NCI-H187 treated with DMSO at 0.1 percent for 48 hours (cell line): ENCODE data around the gene NPHP1.
A peak's percentile ranks its signal among the peaks of the same experiment; 100 is the strongest.
"Not testable (repeated sequence)": the region's sequence is repeated elsewhere in the genome, so short reads cannot be mapped to it uniquely, and the experiment has no call there.

Source experiments
- DNase-seq: peaks from one replicate; lab custom pipeline; 2025; lab: John Stamatoyannopoulos, UW

The NPHP1 gene

DNA sequence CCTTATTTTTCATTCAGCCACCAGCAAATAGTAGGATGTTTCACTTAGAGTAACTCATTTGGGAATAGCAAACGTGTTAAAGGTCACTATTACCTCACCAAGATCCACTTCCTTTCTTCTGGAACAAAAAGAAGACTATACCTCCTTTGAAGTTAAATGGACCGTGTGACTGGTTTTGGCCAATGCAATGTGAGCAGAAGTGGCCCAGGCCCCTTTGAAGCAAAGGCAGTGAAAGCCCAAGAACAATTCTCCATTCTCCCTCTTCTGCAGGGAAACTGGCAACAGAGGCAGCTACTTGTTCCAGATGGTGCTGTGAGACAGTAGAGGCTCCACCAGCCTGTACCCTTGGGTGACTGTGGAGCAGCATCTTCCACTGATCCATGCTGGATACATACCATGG lies 77.9 kb downstream of the NPHP1 start:
- peak; percentile 27 for DNase-seq

DNA sequence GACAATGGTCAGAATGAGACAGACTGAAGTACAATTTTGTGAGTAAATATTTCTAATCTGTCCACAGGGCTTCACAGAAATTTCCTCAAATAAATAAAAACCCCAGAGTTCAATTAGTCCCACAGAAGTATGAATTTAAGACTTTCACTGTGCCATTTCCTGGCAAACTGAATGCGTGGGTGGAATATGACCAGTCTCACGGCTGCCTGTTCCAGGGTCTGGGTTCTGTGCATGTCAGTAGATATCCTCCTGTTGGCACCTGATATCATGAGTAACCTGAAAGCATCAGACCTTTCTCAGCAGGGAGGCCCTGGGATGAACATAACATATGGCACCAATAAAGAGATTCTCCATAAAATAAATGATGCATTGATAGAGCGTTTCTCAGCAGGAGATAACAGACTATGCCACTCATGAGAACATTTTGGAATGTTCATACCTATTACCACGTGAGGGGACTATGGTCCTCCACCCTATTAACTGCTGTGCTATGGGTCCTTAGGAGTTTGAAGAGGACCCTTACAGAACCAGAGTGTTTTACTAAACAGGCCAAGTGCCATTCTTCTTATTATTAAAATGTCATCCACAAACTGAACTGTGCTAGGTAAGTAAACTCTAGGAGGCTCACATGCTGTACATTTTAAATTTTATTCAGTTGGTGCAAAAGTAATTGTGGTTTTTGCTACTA lies 78.6 kb downstream of the NPHP1 start:
- peak; percentile 82 for DNase-seq

DNA sequence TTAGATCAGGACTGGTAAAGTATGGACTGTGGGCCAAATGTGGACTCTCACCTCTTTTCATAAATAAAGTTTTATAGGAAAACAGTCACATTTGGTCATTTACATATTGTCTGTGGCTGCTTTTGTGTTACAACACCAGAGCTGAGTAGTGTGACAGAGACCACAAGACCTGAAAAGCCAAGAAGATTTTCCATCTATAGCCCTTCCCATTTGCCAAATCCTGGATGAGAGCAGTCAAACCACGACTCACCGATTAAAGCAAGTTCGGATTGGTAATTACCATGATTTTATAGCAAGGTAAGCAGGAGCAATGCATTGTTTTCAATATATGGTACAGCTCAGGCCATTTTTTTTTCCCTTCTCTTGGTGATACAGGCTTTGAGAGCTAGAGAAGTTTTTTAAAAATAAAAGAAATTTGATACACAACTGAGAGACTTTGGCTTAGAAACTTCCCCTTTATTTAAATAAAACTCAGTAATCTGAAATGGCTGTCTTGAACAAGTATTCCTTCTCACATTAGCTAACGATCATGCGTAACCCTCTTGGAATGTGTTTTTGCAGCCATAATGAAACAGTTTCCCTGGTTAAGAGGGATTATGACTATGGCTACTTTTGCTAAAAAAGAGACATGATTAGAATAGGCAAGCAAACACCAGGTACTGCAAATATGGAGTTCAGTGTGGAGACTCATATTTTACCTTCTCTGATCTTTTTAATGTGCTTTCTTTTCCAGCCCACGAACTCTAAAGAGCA lies 79.7 kb downstream of the NPHP1 start:
- DNase-seq: no peak

DNA sequence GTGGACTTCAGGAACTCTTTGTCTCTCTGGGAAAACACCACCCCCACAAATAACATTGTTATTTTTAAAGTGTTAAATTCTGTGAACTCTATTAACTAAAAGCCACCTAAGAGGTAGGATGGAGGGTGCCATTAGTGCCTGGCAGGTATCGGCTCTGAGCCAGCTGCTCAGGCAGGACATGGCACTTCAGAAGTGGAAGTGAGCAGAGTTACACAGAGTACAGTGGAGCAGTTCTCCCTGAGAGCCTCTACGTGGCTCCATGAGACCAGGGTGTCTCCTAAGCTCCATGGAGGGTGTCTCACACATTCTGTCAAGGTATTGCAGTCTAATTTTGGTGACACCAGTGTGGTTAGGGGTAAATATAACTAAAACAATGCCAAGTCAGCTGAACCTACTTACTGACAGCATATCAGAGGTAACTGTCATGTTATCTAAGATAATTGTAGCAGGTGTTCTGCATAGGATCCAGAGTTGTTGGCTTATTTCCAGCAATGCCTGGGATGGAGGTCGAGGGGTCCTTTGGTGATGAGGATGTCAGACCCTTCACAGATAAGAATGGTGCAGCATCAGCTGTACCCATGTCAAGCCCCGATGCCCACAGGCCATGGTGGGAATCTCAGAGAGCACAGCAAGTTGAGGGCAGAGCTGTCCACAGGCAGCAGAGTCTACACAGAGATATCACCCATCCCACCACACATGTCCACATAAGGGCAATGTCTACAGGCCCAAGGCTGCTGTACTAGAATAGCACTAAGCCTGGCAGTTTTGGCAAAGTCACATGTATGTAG lies 80.6 kb downstream of the NPHP1 start:
- no peak for DNase-seq

DNA sequence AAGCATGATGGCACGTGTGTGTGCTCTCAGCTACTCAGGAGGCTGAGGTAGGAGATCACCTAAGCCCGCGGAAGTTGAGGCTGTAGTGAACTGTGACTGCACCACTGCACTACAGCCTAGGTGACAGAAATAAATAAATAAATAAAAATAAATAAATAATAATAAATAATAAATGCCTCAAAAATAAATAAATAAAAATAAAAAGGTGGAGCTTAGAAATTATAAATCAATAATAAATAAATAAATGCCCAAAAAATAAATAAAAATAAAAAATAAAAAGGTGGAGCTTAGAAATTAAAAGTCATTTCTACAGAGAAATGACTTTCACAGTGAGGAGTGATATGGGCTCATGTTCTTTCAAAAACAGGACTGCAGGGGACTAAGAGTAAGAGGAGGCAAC lies 83.2 kb downstream of the NPHP1 start:
- no peak for DNase-seq

DNA sequence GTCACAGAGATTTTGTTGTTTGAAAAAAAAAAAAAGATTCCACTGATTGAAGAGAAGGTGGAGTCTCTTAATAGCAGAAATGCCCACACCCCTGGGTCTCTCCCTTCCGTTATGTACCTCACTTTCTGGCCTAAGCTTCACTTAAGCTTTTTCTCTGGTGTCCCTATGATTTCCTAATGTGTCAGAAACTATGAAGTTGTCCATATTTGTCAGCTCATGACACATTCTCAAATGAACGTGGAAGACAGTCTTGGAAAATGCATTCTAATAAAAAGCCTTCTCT lies 83.8 kb downstream of the NPHP1 start:
- no peak for DNase-seq

DNA sequence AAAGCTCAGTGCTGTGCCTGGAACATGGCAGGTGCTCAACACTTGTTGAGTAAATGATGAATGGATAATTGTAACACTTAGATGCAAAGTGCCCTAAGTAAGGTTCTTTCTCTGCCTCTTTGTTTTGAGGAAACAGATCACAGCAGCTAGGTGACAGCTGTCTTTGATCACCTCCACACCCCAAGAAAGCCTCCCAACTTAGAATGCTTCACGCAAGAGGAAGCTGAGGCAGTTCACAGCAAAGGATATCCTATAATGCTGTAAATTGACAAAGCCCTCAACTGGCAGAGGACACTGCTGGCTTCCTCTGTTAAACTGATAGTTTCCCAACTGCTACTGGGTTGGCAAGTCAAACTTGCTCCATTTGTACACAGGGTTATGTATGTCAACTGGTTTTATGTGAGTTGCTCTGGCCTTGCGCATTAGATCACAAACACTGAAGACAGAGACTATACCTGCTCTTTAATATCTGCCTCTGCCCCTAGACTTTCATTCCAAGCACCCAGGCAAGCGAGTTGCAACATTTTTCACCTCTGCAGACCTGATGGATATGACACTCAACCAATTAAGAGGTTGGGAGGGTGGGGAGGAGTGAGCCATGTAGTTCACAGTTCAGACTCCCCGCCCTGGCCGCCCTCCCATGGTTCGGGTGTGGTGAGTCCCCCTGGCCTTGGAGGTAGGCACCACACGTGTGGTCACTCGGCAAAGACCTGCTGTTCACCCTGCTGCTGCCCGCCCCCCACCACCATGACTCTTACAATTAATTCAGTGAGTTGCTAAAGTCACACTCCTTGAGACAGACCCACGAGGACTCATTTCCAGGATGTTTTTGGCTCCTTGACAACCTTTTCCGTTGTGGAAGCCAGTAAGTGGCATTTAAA lies 84.4 kb downstream of the NPHP1 start:
- DNase-seq: no peak

DNA sequence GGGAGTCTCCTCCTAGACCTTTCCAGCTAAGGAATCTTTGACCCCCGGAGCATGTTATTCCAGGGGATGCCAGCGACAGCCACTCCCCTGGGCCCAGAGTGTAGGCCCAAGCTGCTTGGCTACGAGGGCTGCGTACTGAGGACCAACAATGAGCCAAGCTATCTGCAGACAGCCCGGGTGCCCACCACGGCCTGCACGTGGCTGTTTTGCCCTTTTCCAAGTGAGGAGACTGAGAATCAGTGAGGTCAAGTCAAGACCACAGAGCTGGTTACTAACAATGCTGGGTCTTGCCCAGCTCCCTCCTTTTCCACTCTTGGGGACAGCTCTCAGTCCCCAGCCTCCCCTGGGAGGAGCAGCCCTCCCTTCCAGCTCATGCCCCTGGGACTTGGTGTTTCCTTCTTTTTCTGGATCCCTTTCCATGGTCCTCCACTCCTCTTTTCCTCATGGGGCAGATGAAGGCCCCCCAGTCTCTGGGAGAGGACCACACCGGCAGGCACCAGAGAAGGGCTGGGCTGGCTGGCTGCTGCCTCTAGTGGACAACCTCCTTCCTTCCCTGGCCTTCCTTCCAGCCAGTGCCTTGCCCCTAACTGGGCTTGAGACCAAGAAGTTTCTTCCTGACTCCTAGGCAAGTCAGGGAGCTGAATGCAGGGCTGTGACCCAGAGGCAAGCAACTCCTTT lies 88.6 kb downstream of the NPHP1 start:
- no peak for DNase-seq

DNA sequence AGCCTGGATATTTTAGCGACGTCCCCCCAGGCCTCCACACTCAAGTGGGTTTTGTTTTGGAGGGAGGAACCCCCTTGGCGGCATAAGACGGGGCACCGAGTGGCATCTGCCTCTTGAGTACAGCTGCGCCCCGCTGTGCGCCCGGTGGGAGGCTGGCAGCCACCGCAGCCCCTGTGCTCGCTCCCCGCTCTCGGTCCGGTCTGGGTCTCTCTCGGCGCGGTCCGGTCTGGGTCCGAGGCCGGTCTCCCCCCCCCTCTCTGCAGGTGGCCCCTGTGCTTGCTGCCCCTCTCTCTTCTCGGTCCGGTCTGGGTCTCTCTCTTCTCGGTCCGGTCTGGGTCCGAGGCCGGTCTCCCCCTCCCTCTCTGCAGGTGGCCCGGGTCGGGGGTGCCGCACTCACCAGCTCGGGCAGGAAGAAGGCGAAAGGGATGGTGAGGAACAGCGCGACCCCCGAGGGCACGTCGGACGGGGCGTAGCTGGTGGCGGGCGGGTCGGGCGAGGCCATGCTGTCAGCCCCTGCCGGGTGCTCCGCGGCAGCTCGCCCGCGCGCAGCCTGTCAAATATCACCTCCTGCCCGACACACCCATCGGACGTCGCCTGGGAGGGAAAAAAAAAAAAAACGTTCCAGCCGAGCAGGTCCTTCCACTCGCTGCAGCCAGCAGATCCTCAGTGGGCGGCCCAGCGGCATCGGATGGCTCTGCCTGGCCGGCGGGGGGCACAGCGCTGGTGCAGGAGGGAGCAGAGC lies 89.4 kb downstream of the NPHP1 start, which contains the start of gene MALL:
TSS of gene MALL (minus strand) at position 532 of the 742 bp plus-strand sequence. CDS start at position 502, 30 bp downstream.
- no peak for DNase-seq

DNA sequence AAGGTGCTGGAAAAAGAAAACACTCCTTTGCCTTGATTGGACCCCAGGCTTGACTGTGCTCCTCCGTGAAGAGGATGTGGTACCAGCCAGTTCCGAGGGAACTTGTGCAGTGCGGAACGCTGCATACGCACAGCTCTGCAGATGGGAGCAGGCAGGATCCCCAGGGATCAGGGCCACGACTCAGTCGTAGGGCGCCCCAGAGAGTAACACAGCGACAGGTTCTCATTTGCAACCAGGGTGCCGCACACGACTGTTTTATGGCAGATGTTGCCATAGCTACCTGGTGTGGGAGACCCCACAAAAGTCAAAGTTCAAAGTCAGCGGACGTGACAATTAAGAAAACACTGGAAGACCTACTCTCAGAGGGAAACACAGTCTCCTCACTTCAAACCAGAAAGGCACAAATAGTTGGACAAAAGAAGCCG lies 90.0 kb downstream of the NPHP1 start:
- DNase-seq: no peak

DNA sequence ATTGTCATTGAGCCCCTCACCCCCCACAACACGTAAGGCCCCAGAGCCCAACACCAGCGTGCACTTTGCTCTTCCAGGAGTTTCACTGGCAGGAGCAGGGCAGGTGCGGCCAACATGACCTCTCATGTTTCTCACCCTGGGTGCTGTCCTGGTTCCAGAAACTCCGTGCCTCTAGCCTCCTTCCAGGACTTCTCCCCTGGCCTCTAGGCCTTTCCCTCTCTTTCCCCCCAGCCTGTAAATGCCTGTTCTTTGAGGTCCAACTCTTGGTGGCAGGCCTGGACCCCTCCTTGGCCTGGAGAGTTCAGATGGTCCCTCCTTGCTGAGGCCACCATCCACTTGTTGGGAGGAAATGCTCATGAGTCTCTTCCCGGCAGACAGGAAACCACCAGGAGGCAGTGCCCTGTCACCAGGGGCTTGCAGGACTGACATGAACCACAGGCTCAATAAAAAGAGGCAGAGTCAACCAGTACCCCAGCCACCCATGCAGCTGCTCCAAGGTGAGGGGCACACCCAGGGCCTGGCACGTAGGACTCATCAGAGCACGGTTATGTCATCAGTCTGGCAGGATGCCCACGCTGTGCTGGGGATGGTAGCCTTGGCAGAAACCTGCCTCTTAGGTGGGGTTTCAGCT lies 90.7 kb downstream of the NPHP1 start:
- no peak for DNase-seq

DNA sequence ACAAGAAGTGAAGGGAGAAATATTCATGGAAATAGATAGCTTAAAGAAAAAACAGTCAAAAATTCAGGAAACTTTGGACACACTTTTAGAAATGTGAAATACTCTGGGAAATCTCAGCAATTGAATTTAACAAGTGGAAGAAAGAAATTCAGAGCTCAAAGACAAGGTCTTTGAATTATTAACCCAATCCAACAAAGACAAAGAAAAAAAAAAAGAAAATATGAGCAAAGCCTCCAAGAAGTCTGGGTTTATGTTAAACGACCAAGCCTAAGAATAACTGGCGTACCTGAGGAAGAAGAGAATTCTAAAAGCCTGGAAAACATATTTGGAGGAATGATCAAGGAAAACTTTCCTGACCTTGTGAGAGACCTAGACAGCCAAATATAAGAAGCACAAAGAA lies 96.5 kb downstream of the NPHP1 start:
- not testable (repeated sequence) for DNase-seq

DNA sequence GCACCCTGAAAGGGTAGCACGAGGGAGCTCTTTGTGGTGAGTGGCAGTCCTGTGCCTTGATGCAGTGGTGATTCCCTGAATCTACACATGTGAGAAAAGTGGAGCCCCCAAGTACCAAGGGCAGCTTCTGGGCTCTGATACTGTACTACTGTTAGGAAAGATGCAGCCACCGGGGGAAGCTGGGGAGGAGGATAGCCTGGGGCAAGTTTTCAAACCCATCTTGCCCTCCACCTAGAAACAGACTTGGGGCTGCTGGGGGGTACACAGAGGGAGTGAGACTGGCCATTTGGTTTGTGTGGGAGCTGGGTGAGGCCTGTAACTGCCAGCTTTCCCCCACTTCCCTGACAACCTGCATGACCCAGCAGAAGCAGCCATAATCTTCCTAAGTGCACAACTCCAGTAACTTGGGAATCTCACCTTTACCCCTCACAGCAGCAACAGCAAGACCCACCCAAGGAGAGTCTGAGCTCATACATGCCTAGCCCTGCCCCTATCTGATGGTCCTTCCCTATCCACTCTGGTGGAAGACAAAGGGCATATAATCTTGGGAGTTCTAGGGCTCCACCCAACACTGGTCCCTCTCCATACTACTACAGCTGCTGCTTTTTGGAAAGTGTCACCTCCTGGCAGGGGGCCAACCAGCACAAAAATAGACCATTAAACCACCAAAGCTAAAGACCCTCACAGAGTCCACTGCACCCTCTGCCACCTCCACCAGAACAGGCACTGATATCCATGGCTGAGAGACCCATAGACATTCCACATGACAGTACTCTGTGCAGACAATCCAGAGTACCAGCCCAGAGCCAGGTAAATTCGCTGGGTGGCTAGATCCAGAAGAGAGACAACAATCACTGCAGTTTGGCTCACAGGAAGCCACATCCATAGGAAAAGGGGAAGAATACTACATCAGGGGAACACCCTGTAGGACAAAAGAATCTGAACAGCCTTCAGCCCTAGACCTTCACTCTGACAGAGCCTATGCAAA lies 97.4 kb downstream of the NPHP1 start:
- no peak for DNase-seq

DNA sequence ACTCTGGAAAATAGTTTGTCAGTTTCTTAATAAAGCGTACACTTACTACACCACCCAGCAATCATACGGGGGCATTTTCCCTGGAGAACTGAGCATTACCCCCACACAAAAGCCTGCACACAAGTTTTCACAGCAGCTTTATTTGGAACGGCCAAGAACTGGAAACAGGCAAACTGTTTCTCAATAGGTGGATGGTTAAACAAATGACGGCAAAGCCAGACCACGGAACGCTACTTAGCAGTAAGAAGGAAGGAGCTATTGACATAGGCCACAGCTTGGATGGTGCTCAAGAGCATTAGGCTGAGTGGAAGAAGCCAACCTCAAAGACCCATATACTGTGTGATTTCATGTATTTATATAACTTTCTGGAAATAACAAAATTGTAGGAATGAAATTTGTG lies 98.2 kb downstream of the NPHP1 start:
- no peak for DNase-seq

DNA sequence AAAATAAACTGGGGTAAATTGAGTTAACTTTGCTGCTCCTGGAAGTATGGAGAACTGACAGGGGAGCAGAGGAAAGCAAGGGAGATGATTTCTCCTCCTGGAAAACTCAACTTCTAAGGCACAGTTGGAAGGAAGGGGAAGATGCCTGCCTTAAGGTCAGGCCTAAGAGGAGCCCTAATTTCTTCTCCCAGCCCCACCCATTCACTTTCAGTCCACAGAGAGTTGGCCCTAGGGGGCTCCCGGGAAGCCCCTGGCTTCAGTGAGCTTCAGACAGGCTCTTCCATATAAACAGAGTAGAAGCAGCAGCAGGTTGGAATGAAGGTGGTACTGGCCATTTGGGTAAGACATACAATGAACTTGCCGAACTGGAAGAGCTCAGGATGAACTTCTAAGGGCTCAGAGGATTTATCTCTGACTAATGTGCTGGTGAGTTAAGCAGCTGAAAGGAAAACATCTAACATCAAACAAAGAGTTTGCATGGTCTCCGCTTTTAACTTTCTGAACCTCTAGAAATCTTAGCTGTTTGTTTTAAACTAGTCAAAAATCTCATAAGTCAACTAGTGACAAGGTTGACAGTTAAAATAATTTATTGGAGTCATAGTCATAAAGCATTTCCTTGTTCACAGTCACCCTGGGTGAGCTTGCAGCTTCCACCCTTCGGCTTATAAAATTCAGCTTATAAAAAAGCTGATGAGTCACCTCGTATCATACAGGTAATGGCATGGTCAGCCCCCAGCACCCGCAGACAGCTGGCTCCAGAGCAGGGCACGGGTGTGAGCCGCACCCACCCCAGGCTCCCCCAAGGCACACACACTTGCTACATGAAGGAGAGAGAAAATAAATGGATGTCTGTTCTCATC lies 99.0 kb downstream of the NPHP1 start:
- DNase-seq: no peak

DNA sequence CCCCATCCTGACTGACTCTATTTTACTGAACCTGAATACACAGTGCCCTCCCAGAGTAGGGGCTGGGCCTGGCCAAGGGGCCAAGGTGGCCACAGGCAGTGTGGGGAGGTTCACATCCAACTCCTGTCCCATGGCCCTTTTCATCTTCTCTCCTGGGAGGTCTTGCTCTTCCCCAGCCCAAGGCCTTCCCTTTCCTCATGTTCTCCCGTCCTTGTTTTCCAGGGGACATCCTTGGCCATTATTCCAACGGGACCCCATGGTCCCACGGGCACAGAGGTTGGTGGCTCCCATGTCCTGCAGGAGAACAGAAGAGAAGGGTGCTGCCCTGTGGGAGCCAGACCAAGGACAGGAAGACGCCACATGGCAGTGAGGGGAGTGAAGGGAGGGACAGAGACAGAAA lies 99.6 kb downstream of the NPHP1 start:
- DNase-seq: no peak

DNA sequence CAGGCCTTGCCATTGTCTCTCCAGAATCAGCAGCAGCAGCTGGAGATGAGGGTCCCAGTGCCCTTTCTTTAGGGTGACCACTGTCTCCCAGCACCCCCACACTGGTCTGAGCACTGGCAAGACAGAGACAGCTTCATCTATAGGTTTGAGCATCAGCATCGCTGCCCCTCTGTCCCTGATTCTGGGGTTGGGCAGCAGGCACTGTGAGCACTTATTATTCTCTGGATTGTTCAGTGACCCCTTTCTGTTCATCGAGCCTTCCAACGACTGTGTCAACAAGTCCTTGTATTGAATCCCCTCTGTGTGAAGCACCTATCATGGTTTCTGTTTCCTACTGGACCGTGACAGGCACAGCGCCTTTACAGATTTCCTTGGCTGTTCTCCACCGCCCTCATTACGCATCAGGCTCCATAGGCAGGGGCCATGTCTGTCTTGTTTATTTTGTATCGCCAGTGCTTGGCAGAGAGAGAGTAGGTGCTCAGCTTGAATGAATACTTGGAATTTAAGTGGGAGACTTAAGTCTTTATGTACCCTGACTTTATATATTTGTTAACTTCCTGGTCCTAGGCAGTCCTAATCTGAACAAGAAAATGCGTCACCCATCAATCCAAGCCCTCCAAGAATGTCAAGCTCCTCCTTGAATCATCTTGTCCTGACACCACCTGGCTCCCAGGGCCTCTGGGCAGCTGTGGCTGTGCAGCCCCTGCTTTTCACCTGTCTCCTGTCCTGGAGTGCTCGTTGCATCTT lies 100.6 kb downstream of the NPHP1 start:
- DNase-seq: peak; percentile 88
